ENCODE measurements around the gene TMEM260.
"Not testable (repeated sequence)": the region's sequence is repeated elsewhere in the genome, so short reads cannot be mapped to it uniquely, and the experiment has no call there.

The TMEM260 gene

GRCh38 chr14:56594428-56594827, 14.8 kb downstream of the TMEM260 start:
- no peak overlapping the region for H3K4me3 ChIP-seq (ENCODE audit: low read depth, low read length)

GRCh38 chr14:56598519-56598918, 18.9 kb downstream of the TMEM260 start:
- no peak overlapping the region for H3K4me3 ChIP-seq (ENCODE audit: low read depth, low read length)

- no peak overlapping the region for H3K4me3 ChIP-seq (ENCODE audit: low read depth, low read length)
These were observed 24.1 kb downstream of the TMEM260 start for GRCh38 chr14:56603648-56604047.

GRCh38 chr14:56608689-56609088, 29.1 kb downstream of the TMEM260 start:
- H3K4me3 ChIP-seq (ENCODE audit: low read depth, low read length), result no peak overlapping the region

GRCh38 chr14:56611663-56612062, 32.1 kb downstream of the TMEM260 start:
- not testable (repeated sequence) for H3K4me3 ChIP-seq (ENCODE audit: low read depth, low read length)

- H3K4me3 ChIP-seq (ENCODE audit: low read depth, low read length), result no peak overlapping the region
These were observed 37.5 kb downstream of the TMEM260 start for GRCh38 chr14:56617084-56617483.

- H3K4me3 ChIP-seq (ENCODE audit: low read depth, low read length), result no peak overlapping the region
These were observed 51.1 kb downstream of the TMEM260 start for GRCh38 chr14:56630707-56631106.

GRCh38 chr14:56632195-56632594, 52.6 kb downstream of the TMEM260 start:
- H3K4me3 ChIP-seq (ENCODE audit: low read depth, low read length), result no peak overlapping the region

- no peak overlapping the region for H3K4me3 ChIP-seq (ENCODE audit: low read depth, low read length)
These were observed 53.9 kb downstream of the TMEM260 start for GRCh38 chr14:56633544-56633943.

GRCh38 chr14:56635041-56635440, 55.4 kb downstream of the TMEM260 start:
- no peak overlapping the region for H3K4me3 ChIP-seq (ENCODE audit: low read depth, low read length)

- H3K4me3 ChIP-seq (ENCODE audit: low read depth, low read length), result no peak overlapping the region
These were observed 67.9 kb downstream of the TMEM260 start for GRCh38 chr14:56647493-56647892.

GRCh38 chr14:56648508-56649301, 69.1 kb downstream of the TMEM260 start:
- no peak overlapping the region for H3K4me3 ChIP-seq (ENCODE audit: low read depth, low read length)

GRCh38 chr14:56649382-56649781, 69.8 kb downstream of the TMEM260 start:
- no peak overlapping the region for H3K4me3 ChIP-seq (ENCODE audit: low read depth, low read length)

- no peak overlapping the region for H3K4me3 ChIP-seq (ENCODE audit: low read depth, low read length)
These were observed 70.5 kb downstream of the TMEM260 start for GRCh38 chr14:56650048-56650447.

GRCh38 chr14:56650979-56651378, 71.4 kb downstream of the TMEM260 start:
- no peak overlapping the region for H3K4me3 ChIP-seq (ENCODE audit: low read depth, low read length)

GRCh38 chr14:56657604-56658003, 78.0 kb downstream of the TMEM260 start:
- no peak overlapping the region for H3K4me3 ChIP-seq (ENCODE audit: low read depth, low read length)

- H3K4me3 ChIP-seq (ENCODE audit: low read depth, low read length), result no peak overlapping the region
These were observed 79.8 kb downstream of the TMEM260 start for GRCh38 chr14:56659378-56659777.

- H3K4me3 ChIP-seq (ENCODE audit: low read depth, low read length), result no peak overlapping the region
These were observed 80.5 kb downstream of the TMEM260 start for GRCh38 chr14:56659964-56660551.

GRCh38 chr14:56660677-56661389, 81.2 kb downstream of the TMEM260 start:
- no peak overlapping the region for H3K4me3 ChIP-seq (ENCODE audit: low read depth, low read length)

- no peak overlapping the region for H3K4me3 ChIP-seq (ENCODE audit: low read depth, low read length)
These were observed 81.9 kb downstream of the TMEM260 start for GRCh38 chr14:56661478-56661877.

- H3K4me3 ChIP-seq (ENCODE audit: low read depth, low read length), result no peak overlapping the region
These were observed 85.3 kb downstream of the TMEM260 start for GRCh38 chr14:56664811-56665421.

GRCh38 chr14:56666294-56666693, 86.7 kb downstream of the TMEM260 start:
- H3K4me3 ChIP-seq (ENCODE audit: low read depth, low read length), result no peak overlapping the region

Measured in iPS-11a (cell line).